Measurements from ENCODE around the gene GRK5.

DNA sequence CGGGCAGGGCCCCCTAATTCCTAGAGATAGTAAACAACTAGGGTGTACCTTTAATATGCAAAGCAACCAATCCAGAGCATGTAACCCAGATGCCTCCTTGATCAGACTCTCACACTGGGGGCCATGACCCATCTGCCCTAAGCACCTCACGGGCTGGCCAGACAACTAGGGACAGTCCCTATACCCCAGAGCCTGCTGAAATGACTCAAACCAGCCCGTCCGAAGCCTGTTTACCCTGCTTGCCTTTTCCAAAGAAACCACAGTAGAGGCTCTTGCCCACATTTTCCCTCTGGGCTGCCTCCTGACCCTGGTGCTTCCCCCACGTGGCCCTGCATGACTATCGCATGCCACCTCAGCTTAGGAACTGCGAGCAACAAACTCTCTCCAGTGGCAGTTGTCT lies 288.9 kb downstream of the GRK5 start:
- TF ChIP-seq, protein P1, sequence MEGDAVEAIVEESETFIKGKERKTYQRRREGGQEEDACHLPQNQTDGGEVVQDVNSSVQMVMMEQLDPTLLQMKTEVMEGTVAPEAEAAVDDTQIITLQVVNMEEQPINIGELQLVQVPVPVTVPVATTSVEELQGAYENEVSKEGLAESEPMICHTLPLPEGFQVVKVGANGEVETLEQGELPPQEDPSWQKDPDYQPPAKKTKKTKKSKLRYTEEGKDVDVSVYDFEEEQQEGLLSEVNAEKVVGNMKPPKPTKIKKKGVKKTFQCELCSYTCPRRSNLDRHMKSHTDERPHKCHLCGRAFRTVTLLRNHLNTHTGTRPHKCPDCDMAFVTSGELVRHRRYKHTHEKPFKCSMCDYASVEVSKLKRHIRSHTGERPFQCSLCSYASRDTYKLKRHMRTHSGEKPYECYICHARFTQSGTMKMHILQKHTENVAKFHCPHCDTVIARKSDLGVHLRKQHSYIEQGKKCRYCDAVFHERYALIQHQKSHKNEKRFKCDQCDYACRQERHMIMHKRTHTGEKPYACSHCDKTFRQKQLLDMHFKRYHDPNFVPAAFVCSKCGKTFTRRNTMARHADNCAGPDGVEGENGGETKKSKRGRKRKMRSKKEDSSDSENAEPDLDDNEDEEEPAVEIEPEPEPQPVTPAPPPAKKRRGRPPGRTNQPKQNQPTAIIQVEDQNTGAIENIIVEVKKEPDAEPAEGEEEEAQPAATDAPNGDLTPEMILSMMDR (IDR thresholded peaks at IDR 0.05; ENCODE audit: low read depth, low read length): no peak
- TF ChIP-seq EZH2phosphoT487 (IDR thresholded peaks at IDR 0.05; ENCODE audit: low read depth): no peak

Data from OCI-LY3 (cell line).